HG03571 (cell line): ENCODE results near the gene CDH7.

ENCODE experiments used
- ATAC-seq: cut with Tn5 transposase; IDR thresholded peaks from one replicate; pipeline ENCODE4 v1.9.1; 2021; ENCODE audit not compliant: unreplicated experiment

CDH7 gene, protein sequence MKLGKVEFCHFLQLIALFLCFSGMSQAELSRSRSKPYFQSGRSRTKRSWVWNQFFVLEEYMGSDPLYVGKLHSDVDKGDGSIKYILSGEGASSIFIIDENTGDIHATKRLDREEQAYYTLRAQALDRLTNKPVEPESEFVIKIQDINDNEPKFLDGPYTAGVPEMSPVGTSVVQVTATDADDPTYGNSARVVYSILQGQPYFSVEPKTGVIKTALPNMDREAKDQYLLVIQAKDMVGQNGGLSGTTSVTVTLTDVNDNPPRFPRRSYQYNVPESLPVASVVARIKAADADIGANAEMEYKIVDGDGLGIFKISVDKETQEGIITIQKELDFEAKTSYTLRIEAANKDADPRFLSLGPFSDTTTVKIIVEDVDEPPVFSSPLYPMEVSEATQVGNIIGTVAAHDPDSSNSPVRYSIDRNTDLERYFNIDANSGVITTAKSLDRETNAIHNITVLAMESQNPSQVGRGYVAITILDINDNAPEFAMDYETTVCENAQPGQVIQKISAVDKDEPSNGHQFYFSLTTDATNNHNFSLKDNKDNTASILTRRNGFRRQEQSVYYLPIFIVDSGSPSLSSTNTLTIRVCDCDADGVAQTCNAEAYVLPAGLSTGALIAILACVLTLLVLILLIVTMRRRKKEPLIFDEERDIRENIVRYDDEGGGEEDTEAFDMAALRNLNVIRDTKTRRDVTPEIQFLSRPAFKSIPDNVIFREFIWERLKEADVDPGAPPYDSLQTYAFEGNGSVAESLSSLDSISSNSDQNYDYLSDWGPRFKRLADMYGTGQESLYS

GRCh38 chr18:65750389-65751154, at the start of gene CDH7:
Gene CDH7 (plus strand): TSS chr18:65751012. CDS start chr18:65762843, 11,831 bp downstream.
- ATAC-seq: no peak

- ATAC-seq: no peak
These were observed 46.8 kb upstream of the CDH7 start for GRCh38 chr18:65704046-65704445.

DNA sequence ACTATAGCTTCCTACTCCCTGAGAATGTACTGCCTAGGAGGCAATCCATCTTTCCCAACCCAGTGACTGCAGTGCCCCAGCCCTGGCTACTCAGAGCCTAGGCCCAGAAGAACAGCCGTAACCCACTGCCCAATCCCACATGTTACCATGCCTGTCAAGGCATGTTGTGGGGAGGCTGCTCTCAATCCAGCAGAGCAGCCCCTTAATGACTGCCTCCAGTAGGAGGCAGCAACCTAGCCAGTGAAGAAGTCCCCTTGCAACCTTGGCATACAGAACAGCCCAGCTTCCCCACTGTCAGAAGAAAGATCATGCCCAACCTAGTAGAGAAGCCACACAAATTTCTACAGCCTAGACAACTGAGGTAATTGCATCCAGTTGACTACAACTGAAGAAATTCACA, 44.2 kb upstream of the CDH7 start:
- ATAC-seq: no peak

- no peak for ATAC-seq
These were observed 39.3 kb upstream of the CDH7 start for GRCh38 chr18:65711493-65711892.

- ATAC-seq: no peak
These were observed 29.2 kb upstream of the CDH7 start for GRCh38 chr18:65721619-65722018.

DNA sequence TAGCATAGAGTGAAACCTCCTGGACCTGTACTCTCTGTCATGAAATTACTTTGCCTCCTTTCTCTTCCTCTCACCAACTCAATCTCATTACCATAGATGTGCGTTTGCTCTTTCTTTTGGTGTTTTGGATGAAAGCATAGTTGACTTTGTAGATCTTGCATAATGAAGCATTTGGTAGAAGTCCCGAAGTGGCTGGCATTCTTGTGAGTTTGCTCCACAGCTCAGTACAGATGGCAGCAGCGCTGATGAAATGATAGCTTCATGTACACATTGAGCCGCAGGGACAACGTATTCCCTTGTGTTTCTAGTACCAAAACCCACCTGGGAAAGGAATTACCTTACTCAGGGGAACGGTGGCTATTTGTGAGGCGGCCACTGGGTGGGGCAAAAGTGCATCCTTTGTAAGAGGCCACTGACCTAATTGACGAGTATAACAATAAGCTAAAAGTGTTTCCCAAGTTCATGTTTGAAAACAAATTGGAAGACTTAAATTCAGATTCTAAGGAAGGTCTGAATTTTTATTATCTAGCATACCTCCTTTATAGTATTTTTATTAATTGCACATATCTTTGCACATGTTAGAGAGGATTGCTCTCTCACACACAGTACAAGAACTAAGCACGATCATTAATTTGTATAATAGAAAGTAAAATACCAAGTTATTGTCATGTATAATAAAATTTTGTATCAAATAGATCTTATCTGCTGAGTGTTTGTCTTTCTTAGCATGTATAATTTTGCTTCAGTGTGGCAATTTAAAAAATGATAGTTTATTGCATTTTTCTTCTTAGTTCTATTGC, 25.4 kb upstream of the CDH7 start:
- no peak for ATAC-seq

DNA sequence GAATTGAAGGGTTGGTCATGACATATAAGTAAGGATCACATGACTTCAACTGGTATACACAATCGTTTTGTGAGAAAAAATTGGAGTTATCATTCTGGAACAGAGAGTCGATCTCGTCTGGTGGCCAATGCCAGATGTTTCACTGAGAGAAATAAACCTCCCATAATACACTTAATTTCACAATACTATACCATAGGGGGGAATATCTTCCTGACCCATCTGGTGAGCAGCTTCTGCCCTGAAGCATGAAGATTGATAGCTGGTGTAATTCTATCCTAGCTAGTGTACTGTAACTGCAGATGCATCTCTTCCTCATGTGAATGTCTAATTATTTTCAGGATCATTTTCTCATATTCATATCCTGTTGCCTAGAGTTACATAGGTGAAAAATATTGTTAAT, 15.7 kb upstream of the CDH7 start:
- no peak for ATAC-seq

- ATAC-seq: no peak
These were observed 13.3 kb upstream of the CDH7 start for GRCh38 chr18:65737471-65737955.

GRCh38 chr18:65746936-65747335, 3.9 kb upstream of the CDH7 start:
- no peak for ATAC-seq

DNA sequence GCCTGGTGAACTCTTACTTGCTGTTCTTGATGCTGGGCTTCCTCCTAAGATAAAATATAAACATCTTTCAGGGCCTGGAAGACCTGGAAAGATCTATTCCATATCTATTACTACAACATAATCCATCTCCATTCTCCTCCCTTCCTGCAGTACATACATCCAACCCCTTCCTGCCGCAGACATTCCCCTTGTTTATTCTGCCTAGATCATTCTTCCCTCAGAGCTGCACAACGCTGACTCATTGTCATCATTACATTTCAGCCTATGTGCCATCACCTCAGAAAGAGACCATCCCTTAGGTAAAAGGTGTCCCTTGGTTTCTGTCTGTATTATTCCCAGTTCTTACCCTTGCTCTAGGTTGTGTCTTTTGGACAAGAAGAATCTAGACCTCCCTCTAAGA, 2.5 kb upstream of the CDH7 start:
- no peak for ATAC-seq

GRCh38 chr18:65749841-65750240, 971 bp upstream of the CDH7 start:
- ATAC-seq: no peak

GRCh38 chr18:65751155-65752085, 608 bp downstream of the CDH7 start:
- no peak for ATAC-seq

GRCh38 chr18:65752625-65753325, 2.0 kb downstream of the CDH7 start:
- no peak for ATAC-seq

DNA sequence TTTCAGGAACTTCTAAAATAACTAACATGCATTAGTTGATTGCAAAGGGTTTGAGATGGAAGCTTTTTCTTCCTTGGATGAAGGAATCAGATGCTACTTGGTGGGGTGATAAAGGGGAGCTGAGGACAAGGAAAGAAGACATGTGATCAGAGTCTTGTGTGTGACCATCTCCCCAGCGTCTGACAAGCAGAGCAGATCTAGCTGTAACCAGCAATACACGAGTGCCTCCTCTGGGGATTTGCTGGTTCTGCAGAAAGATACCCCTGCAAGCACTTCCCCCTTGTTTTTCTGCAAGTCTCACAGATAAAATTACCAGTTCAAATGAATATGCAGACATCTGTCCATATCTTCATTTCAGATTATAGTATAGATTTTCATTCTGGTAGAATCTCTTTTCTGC, 2.7 kb downstream of the CDH7 start:
- no peak for ATAC-seq

GRCh38 chr18:65754121-65754520, 3.3 kb downstream of the CDH7 start:
- ATAC-seq: no peak

DNA sequence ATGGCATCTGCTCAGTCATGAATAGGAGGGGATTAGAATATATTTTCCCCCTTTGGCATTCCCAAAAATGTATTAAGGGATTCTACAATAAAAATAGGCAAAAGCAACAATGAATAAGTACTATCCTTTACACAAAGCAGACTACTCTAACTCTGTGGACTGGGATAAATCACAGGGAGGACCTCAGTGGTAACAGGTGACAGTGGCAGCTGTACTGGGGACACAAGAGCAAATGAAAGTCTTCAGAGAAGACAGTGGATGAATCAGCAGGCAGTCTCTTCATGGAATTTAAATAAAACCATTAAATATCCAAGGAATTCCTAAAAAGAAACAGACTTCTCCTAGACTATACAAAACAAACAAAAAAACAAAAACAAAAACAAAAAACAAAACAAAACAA, 4.8 kb downstream of the CDH7 start:
- no peak for ATAC-seq

- ATAC-seq: no peak
These were observed 9.6 kb downstream of the CDH7 start for GRCh38 chr18:65760457-65760856.

- ATAC-seq: no peak
These were observed 11.0 kb downstream of the CDH7 start for GRCh38 chr18:65761636-65762295.
